Fibroblast of lung (primary cell): ENCODE measurements around the gene PLS1. TPM values are rescaled to one million over a fixed set of nuclear protein-coding genes. Genes with fewer than 3 reads are reported as not detected.
A peak's percentile ranks its signal among the peaks of the same experiment; 100 is the strongest.

Experiments used
- DNase-seq, 2 donors: peaks; one replicate each; pipeline versions ENCODE4 v3.0.0 to v3.0.0-alpha.2; 2010; ENCODE audit warnings: low read depth in 2 of 2
- H2AFZ ChIP-seq: 2 replicates; pipeline ENCODE4 v1.5.1; 2012; ENCODE audit warnings: low read length, control low read depth, inconsistent platforms
- H3K27ac ChIP-seq: 2 replicates; pipeline ENCODE4 v1.5.1; 2011; ENCODE audit warnings: low read length, control low read depth; ENCODE audit not compliant: insufficient read depth
- H3K27me3 ChIP-seq: 2 replicates; pipeline ENCODE4 v1.5.1; 2011; ENCODE audit warnings: mild to moderate bottlenecking, low read length; ENCODE audit not compliant: control insufficient read depth, insufficient read depth
- H3K36me3 ChIP-seq: 2 replicates; pipeline ENCODE4 v1.5.1; 2011; ENCODE audit warnings: low read length; ENCODE audit not compliant: control insufficient read depth, insufficient read depth
- H3K4me1 ChIP-seq: 2 replicates; pipeline ENCODE4 v1.5.1; 2011; ENCODE audit warnings: low read length; ENCODE audit not compliant: control insufficient read depth, insufficient read depth; ENCODE audit errors: extremely low read depth
- H3K4me2 ChIP-seq: 2 replicates; pipeline ENCODE4 v1.5.1; 2011; ENCODE audit warnings: low read length, control low read depth; ENCODE audit not compliant: insufficient read depth; ENCODE audit errors: extremely low read depth
- H3K4me3 ChIP-seq, 4 experiments: fragments of 200-600 bp in 1 of 4; sonication (generic) in 1 of 4; replicated peaks in 1 of 4; 2 replicates each; pipeline ENCODE4 v1.5.1; 2011 to 2016; ENCODE audit warnings: low read length in 4 of 4, low read depth in 3 of 4, mild to moderate bottlenecking in 3 of 4, control low read depth in 2 of 4, inconsistent platforms in 1 of 4, mixed read lengths in 1 of 4; ENCODE audit not compliant: insufficient read depth in 1 of 4; ENCODE audit errors: control extremely low read depth in 1 of 4
- H3K79me2 ChIP-seq: 2 replicates; pipeline ENCODE4 v1.5.1; 2012; ENCODE audit warnings: mild to moderate bottlenecking, low read length, inconsistent platforms; ENCODE audit not compliant: control insufficient read depth, insufficient read depth
- H3K9ac ChIP-seq: 2 replicates; pipeline ENCODE4 v1.5.1; 2011; ENCODE audit warnings: mild to moderate bottlenecking, low read length, control low read depth; ENCODE audit not compliant: insufficient read depth
- H3K9me3 ChIP-seq: 2 replicates; pipeline ENCODE4 v1.5.1; 2012; ENCODE audit warnings: low read depth, low read length; ENCODE audit not compliant: control insufficient read depth, insufficient read depth
- H4K20me1 ChIP-seq: 2 replicates; pipeline ENCODE4 v1.5.1; 2011; ENCODE audit warnings: low read length; ENCODE audit not compliant: control insufficient read depth, insufficient read depth; ENCODE audit errors: extremely low read depth
- CTCF ChIP-seq, 2 donors: IDR thresholded peaks in 1 of 2; conservative IDR thresholded peaks in 1 of 2; 1 replicate in 1 of 2; 2 replicates in 1 of 2; pipeline ENCODE4 v1.5.1; 2011 to 2012; ENCODE audit warnings: low read length in 2 of 2, control low read depth in 1 of 2, inconsistent platforms in 1 of 2, low read depth in 1 of 2, mild to moderate bottlenecking in 1 of 2
- EZH2 ChIP-seq: IDR thresholded peaks from 2 replicates; pipeline ENCODE4 v1.5.1; 2012; ENCODE audit warnings: low read length, control low read depth, mild to moderate bottlenecking; ENCODE audit errors: missing control alignments
- polyA plus RNA-seq, 2 donors: library from polyadenylated mRNA; depleted of rRNA in 1 of 2; stranded (reverse) in 1 of 2; unstranded in 1 of 2; fragments of >200 nt; gene quantifications; 2 replicates each; pipeline ENCODE4 v1.2.1, GENCODE V29; 2011 to 2012; ENCODE audit warnings: missing spikeins in 1 of 2
- total RNA-seq: library from RNA; depleted of rRNA; stranded (reverse); fragments of >200 nt; gene quantifications from 2 replicates; pipeline ENCODE4 v1.2.1, GENCODE V29; 2014

Gene PLS1
- total and polyA plus RNA-seq, 2 donors (not counting 1 experiment from before 2014, with no cell fraction given): 0.59 to 0.83 TPM

- peak within 1 kb of the TSS; percentile 96 for H2AFZ ChIP-seq
- H3K27me3 ChIP-seq: no peaks in the 10 kb centered on the region
- H3K9ac ChIP-seq: peak within 1 kb of the TSS; percentile 90
- H3K9me3 ChIP-seq: no peaks in the 10 kb centered on the region
- TF ChIP-seq CTCF (conservative IDR thresholded peaks at IDR 0.05 in 1 of 2, IDR thresholded peaks at IDR 0.05 in 1 of 2; ENCODE audit: low read depth in 1 of 2, low read length in 2 of 2): no peak
- peak within 1 kb of the TSS; percentile 87 for H3K4me2 ChIP-seq
- no peaks in the 10 kb centered on the region for H4K20me1 ChIP-seq
- peak within 1 kb of the TSS; percentile 74 to 93 (median 89) for H3K4me3 ChIP-seq
- peaks cover 6% of the 10 kb centered on the region for H3K79me2 ChIP-seq
- DNase-seq: peak; percentile 75 to 78
- peak within 1 kb of the TSS; percentile 81 for H3K27ac ChIP-seq
- H3K36me3 ChIP-seq: no peaks in the 10 kb centered on the region
- no peaks in the 10 kb centered on the region for H3K4me1 ChIP-seq
These were observed 127.9 kb downstream of the PLS1 start, which contains the start of gene TRPC1 for GRCh38 chr3:142723968-142724681. TRPC1 (plus strand) TSS chr3:142724034; CDS start chr3:142724560, 526 bp downstream.

GRCh38 chr3:142724682-142725356 lies 128.6 kb downstream of the PLS1 start:
- Histone ChIP-seq H3K79me2 (peaks cover 6% of the 10 kb centered on the region), H2AFZ (peak overlapping the region; percentile 86), H4K20me1 (no peaks in the 10 kb centered on the region), H3K9ac (peak overlapping the region; percentile 90), H3K36me3 (no peaks in the 10 kb centered on the region), H3K27ac (peak overlapping the region; percentile 81), H3K4me3 (peak overlapping the region; percentile 74 to 93 (median 89)), H3K27me3 (no peaks in the 10 kb centered on the region), H3K9me3 (no peaks in the 10 kb centered on the region), H3K4me1 (no peaks in the 10 kb centered on the region), H3K4me2 (peak overlapping the region; percentile 87)
- TF ChIP-seq EZH2 (no peak), CTCF (conservative IDR thresholded peaks at IDR 0.05 in 1 of 2, IDR thresholded peaks at IDR 0.05 in 1 of 2; ENCODE audit: low read depth in 1 of 2, low read length in 2 of 2) (peak in 1 of 2 donors; percentile 11)
- DNase-seq: peak in 1 of 2 donors; percentile 40

DNA sequence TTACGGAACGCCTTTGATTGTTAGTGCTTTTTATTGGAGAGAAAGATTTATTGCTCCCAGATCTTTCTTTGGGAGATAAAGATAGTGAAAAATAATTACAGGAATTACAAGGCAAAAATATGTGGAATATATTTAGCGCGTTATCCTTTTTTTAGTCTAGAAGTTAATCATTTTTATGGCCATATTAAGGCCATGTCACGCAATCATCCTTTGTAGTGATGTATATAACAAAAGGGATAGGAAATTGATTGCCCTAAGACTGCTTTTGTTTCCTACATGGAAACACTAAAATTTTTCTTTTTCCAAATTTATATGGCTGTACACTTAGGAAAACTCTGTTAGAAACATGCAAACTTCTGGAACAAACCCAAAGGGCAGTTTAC lies 129.2 kb downstream of the PLS1 start:
- Histone ChIP-seq H3K27me3 (no peaks in the 10 kb centered on the region), H2AFZ (no peak overlapping the region), H3K4me2 (peak overlapping the region; percentile 87), H3K36me3 (no peaks in the 10 kb centered on the region), H3K9ac (no peak overlapping the region), H3K9me3 (no peaks in the 10 kb centered on the region), H3K4me3 (peak overlapping the region; percentile 74 to 93 (median 89)), H4K20me1 (no peaks in the 10 kb centered on the region), H3K27ac (no peak overlapping the region), H3K79me2 (peaks cover 6% of the 10 kb centered on the region), H3K4me1 (no peaks in the 10 kb centered on the region)
- DNase-seq: no peak
- no peak for TF ChIP-seq EZH2
- TF ChIP-seq CTCF (conservative IDR thresholded peaks at IDR 0.05 in 1 of 2, IDR thresholded peaks at IDR 0.05 in 1 of 2; ENCODE audit: low read depth in 1 of 2, low read length in 2 of 2): no peak
